Cardiac muscle cell (in vitro differentiated cells and primary cell): ENCODE data around the gene KIAA0753. TPM values are rescaled to one million over a fixed set of nuclear protein-coding genes. Genes with fewer than 3 reads are reported as not detected.

ENCODE experiments used
- DNase-seq, 2 donors: peaks; one replicate each; pipeline versions ENCODE4 v3.0.0 to v3.0.0-alpha.2; 2010 to 2017; ENCODE audit warnings: low read depth in 1 of 2, low spot score in 1 of 2
- H3K27ac ChIP-seq: fragments of 200-600 bp; sonication (generic); 2 replicates; pipeline ENCODE4 v1.5.1; 2016
- H3K27me3 ChIP-seq: fragments of 200-600 bp; sonication (generic); 2 replicates; pipeline ENCODE4 v1.6.0; 2016; ENCODE audit warnings: control low read depth
- H3K36me3 ChIP-seq: fragments of 200-600 bp; sonication (generic); 2 replicates; pipeline ENCODE4 v1.5.1; 2016; ENCODE audit warnings: control low read depth
- H3K4me1 ChIP-seq: fragments of 200-600 bp; sonication (generic); 2 replicates; pipeline ENCODE4 v1.8.1; 2017; ENCODE audit warnings: low read depth, mild to moderate bottlenecking, mixed run types
- H3K4me3 ChIP-seq: fragments of 200-600 bp; sonication (generic); 2 replicates; pipeline ENCODE4 v1.5.1; 2016; ENCODE audit warnings: mild to moderate bottlenecking
- H3K9me3 ChIP-seq: fragments of 200-600 bp; sonication (generic); 2 replicates; pipeline ENCODE4 v1.5.1; 2017; ENCODE audit warnings: low read depth, mild to moderate bottlenecking, control low read depth
- CTCF ChIP-seq: IDR thresholded peaks from 2 replicates; pipeline ENCODE4 v1.5.1; 2012; ENCODE audit warnings: low read depth, mild to moderate bottlenecking, low read length
- polyA plus RNA-seq: library from polyadenylated mRNA; unstranded; fragments of >200 nt; fragmentation: Nextera tagmentation; extraction: Ambion mirVana; gene quantifications from 2 replicates; pipeline ENCODE4 v1.2.1, GENCODE V29; 2016
- total RNA-seq: library from RNA; depleted of rRNA; stranded (reverse); fragments of >200 nt; gene quantifications from 2 replicates; pipeline ENCODE4 v1.2.3, GENCODE V29; 2016

The KIAA0753 gene
- total and polyA plus RNA-seq, 2 experiments from 2014 or later = 9.2 to 13.5 TPM

GRCh38 chr17:6556121-6557039, 84.1 kb downstream of the KIAA0753 start, which contains the start of gene PITPNM3:
Gene PITPNM3, minus strand, starts transcription at chr17:6556555. Its CDS starts 149 bp downstream, at chr17:6556406.
- peaks cover 3% of the 10 kb centered on the region for H3K4me1 ChIP-seq
- H3K27ac ChIP-seq = no peak within 1 kb of the TSS
- no peaks in the 10 kb centered on the region for H3K9me3 ChIP-seq
- no peak for TF ChIP-seq CTCF
- H3K4me3 ChIP-seq = peak within 1 kb of the TSS; percentile 39
- H3K27me3 ChIP-seq = peaks cover 51% of the 10 kb centered on the region
- peak in 1 of 2 donors; percentile 57 for DNase-seq
- no peaks in the 10 kb centered on the region for H3K36me3 ChIP-seq

GRCh38 chr17:6555331-6556120, 85.0 kb downstream of the KIAA0753 start:
- peak; percentile 2 for TF ChIP-seq CTCF
- Histone ChIP-seq H3K9me3 (no peaks in the 10 kb centered on the region), H3K27me3 (peaks cover 51% of the 10 kb centered on the region), H3K36me3 (no peaks in the 10 kb centered on the region), H3K4me1 (peaks cover 3% of the 10 kb centered on the region), H3K4me3 (peak overlapping the region; percentile 39), H3K27ac (no peak overlapping the region)
- peak in 1 of 2 donors; percentile 30 for DNase-seq

GRCh38 chr17:6554871-6555330, 85.6 kb downstream of the KIAA0753 start:
- H3K27me3 ChIP-seq = peaks cover 47% of the 10 kb centered on the region
- H3K36me3 ChIP-seq = no peaks in the 10 kb centered on the region
- no peak overlapping the region for H3K27ac ChIP-seq
- TF ChIP-seq CTCF = no peak
- H3K4me3 ChIP-seq = peak overlapping the region; percentile 39
- no peak for DNase-seq
- H3K9me3 ChIP-seq = no peaks in the 10 kb centered on the region
- H3K4me1 ChIP-seq = peaks cover 3% of the 10 kb centered on the region

GRCh38 chr17:6554342-6554741, 86.2 kb downstream of the KIAA0753 start:
- peaks cover 8% of the 10 kb centered on the region for H3K4me1 ChIP-seq
- no peak for DNase-seq

More at GRCh38 chr17:6554342-6554741, 86.2 kb downstream of the KIAA0753 start:
- TF ChIP-seq CTCF = no peak
- Histone ChIP-seq H3K4me3 (no peak overlapping the region), H3K9me3 (no peaks in the 10 kb centered on the region), H3K36me3 (no peaks in the 10 kb centered on the region), H3K27ac (no peak overlapping the region), H3K27me3 (peaks cover 47% of the 10 kb centered on the region)
